SK-N-SH treated with all-trans-retinoic acid at 6 μM for 48 hours (cell line): ENCODE measurements around the gene FZD4.

ENCODE experiments used
- ATAC-seq: fragments of 200-7000 bp; cut with Tn5 transposase; 3 replicates; pipeline ENCODE4 v1.9.1; 2020; ENCODE audit warnings: mild to moderate bottlenecking, moderate library complexity
- ARNTL ChIP-seq: fragments of 450-650 bp; formaldehyde crosslinking; IDR thresholded peaks from 2 replicates; pipeline ENCODE4 v1.5.0; 2020; ENCODE audit warnings: low read depth, mild to moderate bottlenecking, moderate library complexity, borderline replicate concordance
- BACH2 ChIP-seq: fragments of 250-450 bp; sonication (Bioruptor Pico); IDR thresholded peaks from 2 replicates; pipeline ENCODE4 v1.9.0; 2021; ENCODE audit warnings: mild to moderate bottlenecking, borderline replicate concordance
- CREB5 ChIP-seq: fragments of 250-450 bp; sonication (Bioruptor Pico); IDR thresholded peaks from 2 replicates; pipeline ENCODE4 v1.5.1; 2020; ENCODE audit warnings: low read depth, mild to moderate bottlenecking, moderate library complexity
- CSDC2 ChIP-seq: fragments of 250-450 bp; sonication (Bioruptor Pico); IDR thresholded peaks from 2 replicates; pipeline ENCODE4 v1.5.0; 2020; ENCODE audit warnings: mild to moderate bottlenecking, moderate library complexity
- CSRNP3 ChIP-seq: fragments of 250-450 bp; sonication (Bioruptor Pico); IDR thresholded peaks from 2 replicates; pipeline ENCODE4 v1.5.1; 2021; ENCODE audit warnings: mild to moderate bottlenecking, moderate library complexity
- ESRRG ChIP-seq: fragments of 250-450 bp; sonication (Bioruptor Pico); IDR thresholded peaks from 2 replicates; pipeline ENCODE4 v1.6.1; 2021; ENCODE audit warnings: mild to moderate bottlenecking
- GLIS3 ChIP-seq: fragments of 250-450 bp; sonication (Bioruptor Pico); IDR thresholded peaks from 2 replicates; pipeline ENCODE4 v1.5.0; 2020; ENCODE audit warnings: mild to moderate bottlenecking, moderate library complexity
- PATZ1 ChIP-seq: fragments of 250-450 bp; sonication (Bioruptor Pico); IDR thresholded peaks from 2 replicates; pipeline ENCODE4 v1.8.0; 2020; ENCODE audit warnings: mild to moderate bottlenecking, moderate library complexity, borderline replicate concordance
- POU6F1 ChIP-seq: fragments of 250-450 bp; sonication (Bioruptor Pico); IDR thresholded peaks from 2 replicates; pipeline ENCODE4 v1.8.0; 2021; ENCODE audit warnings: low read depth, mild to moderate bottlenecking, moderate library complexity, borderline replicate concordance
- PPARA ChIP-seq: fragments of 250-450 bp; sonication (Bioruptor Pico); IDR thresholded peaks from 2 replicates; pipeline ENCODE4 v1.5.0; 2020; ENCODE audit warnings: mild to moderate bottlenecking, borderline replicate concordance
- RARB ChIP-seq: fragments of 250-450 bp; sonication (Bioruptor Pico); IDR thresholded peaks from 2 replicates; pipeline ENCODE4 v1.8.0; 2021; ENCODE audit warnings: mild to moderate bottlenecking, moderate library complexity
- SNAI2 ChIP-seq: fragments of 250-450 bp; sonication (Bioruptor Pico); IDR thresholded peaks from 2 replicates; pipeline ENCODE4 v1.5.0; 2020; ENCODE audit warnings: mild to moderate bottlenecking, moderate library complexity
- TCF4 ChIP-seq: fragments of 250-450 bp; sonication (Bioruptor Pico); IDR thresholded peaks from 2 replicates; pipeline ENCODE4 v1.8.0; 2021; ENCODE audit warnings: mild to moderate bottlenecking, moderate library complexity, borderline replicate concordance
- TOX ChIP-seq: fragments of 250-450 bp; sonication (Bioruptor Pico); IDR thresholded peaks from 2 replicates; pipeline ENCODE4 v1.8.0; 2021; ENCODE audit warnings: mild to moderate bottlenecking, moderate library complexity, borderline replicate concordance
- TSHZ2 ChIP-seq: fragments of 250-450 bp; sonication (Bioruptor Pico); IDR thresholded peaks from 2 replicates; pipeline ENCODE4 v1.5.0; 2020; ENCODE audit warnings: mild to moderate bottlenecking, moderate library complexity
- ZC3H10 ChIP-seq: fragments of 250-450 bp; sonication (Bioruptor Pico); IDR thresholded peaks from 2 replicates; pipeline ENCODE4 v1.5.1; 2021; ENCODE audit warnings: mild to moderate bottlenecking, moderate library complexity
- ZFP3 ChIP-seq: fragments of 250-450 bp; sonication (Bioruptor Pico); IDR thresholded peaks from 2 replicates; pipeline ENCODE4 v1.5.0; 2020; ENCODE audit warnings: mild to moderate bottlenecking, moderate library complexity
- ZFP30 ChIP-seq: fragments of 450-650 bp; formaldehyde crosslinking; IDR thresholded peaks from 2 replicates; pipeline ENCODE4 v1.5.0; 2022; ENCODE audit warnings: mild to moderate bottlenecking, moderate library complexity
- ZNF565 ChIP-seq: fragments of 450-650 bp; formaldehyde crosslinking; conservative IDR thresholded peaks from 2 replicates; pipeline ENCODE4 v1.5.0; 2020; ENCODE audit warnings: low read depth, mild to moderate bottlenecking, moderate library complexity
- ZNF70 ChIP-seq: fragments of 450-650 bp; formaldehyde crosslinking; IDR thresholded peaks from 2 replicates; pipeline ENCODE4 v1.5.0; 2020; ENCODE audit warnings: mild to moderate bottlenecking, moderate library complexity
- ZNF8 ChIP-seq: fragments of 450-650 bp; formaldehyde crosslinking; IDR thresholded peaks from 2 replicates; pipeline ENCODE4 v1.5.0; 2020; ENCODE audit warnings: mild to moderate bottlenecking, moderate library complexity

Gene FZD4

GRCh38 chr11:86932259-86932585, 23.0 kb downstream of the FZD4 start:
- no peak; the same call in 2 of the 3 replicates for ATAC-seq
- no peak for TF ChIP-seq TCF4 (CRISPR knock-in tag)
- no peak for TF ChIP-seq CSDC2 (CRISPR knock-in tag)
- TF ChIP-seq SNAI2 (CRISPR knock-in tag): no peak
- no peak for TF ChIP-seq CREB5 (CRISPR knock-in tag)
- TF ChIP-seq GLIS3 (CRISPR knock-in tag): no peak
- no peak for TF ChIP-seq ZFP3 (CRISPR knock-in tag)
- TF ChIP-seq ZFP30: no peak
- no peak for TF ChIP-seq RARB (CRISPR knock-in tag)
- no peak for TF ChIP-seq ZC3H10
- no peak for TF ChIP-seq ZNF565 (CRISPR knock-in tag)
- no peak for TF ChIP-seq PPARA (CRISPR knock-in tag)
- no peak for TF ChIP-seq TOX (CRISPR knock-in tag)
- TF ChIP-seq ARNTL (CRISPR knock-in tag): no peak
- TF ChIP-seq BACH2 (CRISPR knock-in tag): no peak
- TF ChIP-seq TSHZ2 (CRISPR knock-in tag): no peak
- no peak for TF ChIP-seq ESRRG (CRISPR knock-in tag)
- TF ChIP-seq ZNF70 (CRISPR knock-in tag): no peak

- TF ChIP-seq PATZ1 (no peak), RARB (CRISPR knock-in tag) (no peak), ARNTL (CRISPR knock-in tag) (no peak), PPARA (CRISPR knock-in tag) (no peak), ZNF8 (CRISPR knock-in tag) (no peak), ESRRG (CRISPR knock-in tag) (no peak), CREB5 (CRISPR knock-in tag) (no peak), TSHZ2 (CRISPR knock-in tag) (no peak), TOX (CRISPR knock-in tag) (no peak), POU6F1 (CRISPR knock-in tag) (no peak), CSRNP3 (no peak), GLIS3 (CRISPR knock-in tag) (no peak)
- ATAC-seq: peak; percentile 53
Measured at GRCh38 chr11:86931548-86932258, 23.5 kb downstream of the FZD4 start.
